ENCODE results near the gene POU6F2. TPM values are rescaled to one million over a fixed set of nuclear protein-coding genes. Genes with fewer than 3 reads are reported as not detected.

Gene POU6F2
- total and polyA plus RNA-seq, 9 of the 15 experiments (the other 6 are each of a cell fraction or from before 2014, with no cell fraction given): 0.29 to 1.5 (median 0.96) TPM

DNA sequence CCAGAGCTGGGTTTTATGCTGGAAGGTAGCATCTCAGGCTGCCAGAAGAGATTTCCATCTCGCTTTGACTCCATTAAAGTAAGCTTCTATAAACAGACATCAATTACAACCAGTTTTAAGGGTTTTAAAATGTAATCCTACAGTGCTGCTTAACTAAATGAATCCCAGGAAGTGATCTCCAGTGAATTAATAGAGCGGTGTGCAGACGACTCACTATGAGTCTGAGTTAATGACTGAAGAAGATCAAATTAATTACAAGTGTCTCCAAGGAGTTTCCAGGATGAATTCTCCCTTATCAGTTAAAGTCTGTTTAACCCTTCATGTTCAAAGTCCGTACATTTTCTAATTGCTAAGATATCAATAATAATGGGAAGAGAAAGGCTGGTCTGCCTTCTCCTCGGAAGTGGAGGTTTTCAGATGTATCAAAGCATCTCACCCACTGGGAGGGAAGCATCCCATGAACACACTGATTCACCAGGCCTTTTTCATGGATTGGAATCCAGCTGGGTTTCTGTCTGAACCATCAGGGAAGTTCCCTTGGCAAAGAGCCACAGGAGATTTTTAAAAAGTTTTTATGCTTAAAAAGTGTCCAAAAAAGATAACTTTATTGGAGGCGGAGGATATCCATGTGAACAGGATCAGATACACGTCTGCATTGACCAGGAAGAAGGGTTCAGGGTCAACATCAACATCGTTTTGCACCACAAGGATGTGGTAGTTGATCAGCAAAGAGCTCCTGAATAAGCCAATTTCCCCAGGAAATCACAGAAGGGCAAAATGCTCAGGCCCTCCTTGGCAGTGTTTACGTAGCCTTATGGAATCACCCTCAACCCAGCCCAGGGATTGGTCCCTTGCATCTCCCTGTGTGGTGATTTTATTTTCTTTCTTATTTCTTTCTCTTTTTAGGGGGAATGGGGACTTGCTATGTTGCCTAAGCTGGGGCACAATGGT is 288.2 kb downstream of the POU6F2 start (continued):
- TF ChIP-seq ARID3B (CRISPR knock-in tag; IDR thresholded peaks at IDR 0.05; ENCODE audit: borderline replicate concordance) (no peak), ZNF445 (CRISPR knock-in tag; IDR thresholded peaks at IDR 0.05; ENCODE audit: low read depth) (no peak), ZFPM2 (CRISPR knock-in tag; IDR thresholded peaks at IDR 0.05) (no peak), MAFF (IDR thresholded peaks at IDR 0.05; ENCODE audit: low read length) (no peak), CXXC5 (CRISPR knock-in tag; IDR thresholded peaks at IDR 0.05) (no peak), ZNF668 (CRISPR knock-in tag; IDR thresholded peaks at IDR 0.05) (no peak), E2F3 (CRISPR knock-in tag; IDR thresholded peaks at IDR 0.05) (no peak), TOE1 (IDR thresholded peaks at IDR 0.05; ENCODE audit: borderline replicate concordance) (no peak), TOE1 (CRISPR knock-in tag; IDR thresholded peaks at IDR 0.05; ENCODE audit: borderline replicate concordance, low read depth) (no peak), HNRNPUL1 (IDR thresholded peaks at IDR 0.05; ENCODE audit: low read length) (no peak), TARDBP (IDR thresholded peaks at IDR 0.05) (no peak)
